ENCODE measurements around the gene SDHB.
A peak's percentile ranks its signal among the peaks of the same experiment; 100 is the strongest.

DNA sequence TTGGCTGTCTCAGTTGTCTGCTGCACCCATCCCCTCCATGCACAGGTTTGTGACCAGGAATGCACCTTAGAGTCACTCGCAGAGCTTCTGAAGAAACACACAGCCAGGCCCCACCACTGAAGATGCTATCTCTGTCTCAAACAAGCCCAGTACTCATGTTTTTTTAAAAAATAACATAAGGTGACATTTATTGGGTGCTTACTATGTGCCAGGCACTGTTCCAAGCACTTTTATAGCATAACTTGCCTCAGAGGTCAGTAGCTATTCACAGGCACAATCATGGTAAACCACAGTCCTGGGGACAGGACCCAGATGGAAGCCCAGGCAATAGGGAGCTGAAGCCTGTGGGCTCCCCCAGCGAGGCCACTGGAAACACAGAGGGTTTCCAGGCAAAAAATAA is 33.3 kb downstream of the SDHB start:
- TF ChIP-seq POLR2A (IDR thresholded peaks at IDR 0.05) (no peak), POLR2AphosphoS5 (IDR thresholded peaks at IDR 0.05) (peak; percentile 10 to 69 (median 62)), CTCF (IDR thresholded peaks at IDR 0.05) (no peak)

Measured in sigmoid colon (tissue), 4 donors.